HS-27A (cell line): Measurements from ENCODE around the gene UBR7.
"Not testable (repeated sequence)": the region's sequence is repeated elsewhere in the genome, so short reads cannot be mapped to it uniquely, and the experiment has no call there.

Source experiments
- DNase-seq: peaks from one replicate; pipeline ENCODE4 v3.0.0-alpha.2; 2012; ENCODE audit warnings: low read depth, missing footprints

Gene UBR7

DNA sequence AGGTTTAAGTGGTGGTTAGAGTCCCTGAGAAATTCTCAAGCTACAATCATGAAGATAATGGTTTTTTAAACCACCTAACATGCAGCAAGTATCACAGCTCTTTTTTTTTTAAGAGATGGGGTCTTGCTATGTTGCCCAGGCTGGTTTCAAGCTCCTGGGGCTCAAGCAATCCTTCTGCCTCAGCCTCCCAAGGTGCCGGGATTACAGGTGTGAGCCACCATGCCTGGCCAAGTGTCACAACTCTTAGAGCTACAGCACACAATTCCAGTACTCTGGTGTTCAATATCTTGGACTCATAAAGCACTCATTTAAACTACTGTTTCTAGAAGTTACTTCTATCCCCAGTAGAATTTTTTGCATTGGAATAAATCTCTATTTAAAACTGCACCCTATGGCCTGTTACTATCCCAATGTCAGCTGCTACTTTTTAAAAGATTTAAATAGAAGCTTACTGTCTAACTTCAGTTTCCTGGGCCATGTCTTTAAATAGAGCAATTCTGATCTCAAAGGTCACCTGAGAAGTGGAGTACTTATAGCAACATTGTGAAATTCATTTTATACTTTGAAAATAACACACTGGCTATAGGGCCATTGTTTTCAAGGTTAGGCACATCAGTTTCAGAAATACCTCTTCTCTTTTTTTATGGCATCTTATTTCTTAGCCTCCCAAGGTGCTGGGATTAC is 11.6 kb upstream of the UBR7 start:
- DNase-seq, result no peak

DNA sequence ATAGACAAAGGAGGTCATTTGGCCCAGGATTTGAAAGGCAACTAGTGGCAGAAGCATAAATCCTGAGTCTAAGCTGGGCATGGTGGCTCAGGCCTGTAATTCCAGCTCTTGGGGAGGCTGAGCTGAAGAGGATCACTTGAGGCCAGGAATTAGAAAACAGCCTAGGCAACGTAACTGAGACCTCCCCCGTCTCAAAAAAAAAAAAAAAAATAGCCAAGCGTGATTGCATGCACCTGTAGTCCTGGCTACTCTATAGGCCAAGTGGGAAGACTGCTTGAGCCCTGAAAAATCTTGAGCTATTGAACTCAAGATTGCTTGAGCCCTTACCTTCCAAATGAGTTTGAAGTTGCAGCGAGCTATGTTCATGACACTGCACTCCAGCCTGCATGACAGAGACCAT is 8.0 kb upstream of the UBR7 start:
- DNase-seq, result no peak

DNA sequence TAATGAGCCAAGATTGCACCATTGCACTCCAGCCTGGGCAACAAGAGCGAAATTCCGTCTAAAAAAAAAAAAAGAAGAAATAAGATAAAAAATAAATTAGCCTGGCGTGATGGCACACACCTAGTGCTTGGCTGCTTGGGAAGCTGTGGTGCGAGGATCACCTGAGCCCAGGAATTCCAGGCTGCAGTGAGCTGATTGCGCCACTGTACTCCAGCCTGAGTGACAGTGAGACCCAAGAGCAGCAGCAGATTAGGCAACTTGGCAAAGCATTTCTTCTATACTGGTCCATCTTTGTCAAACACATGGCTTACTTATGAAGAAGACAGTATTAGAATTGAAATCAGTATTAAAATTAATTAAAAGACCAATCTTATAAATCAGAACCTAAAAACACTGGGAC is 6.5 kb upstream of the UBR7 start:
- DNase-seq, result no peak

DNA sequence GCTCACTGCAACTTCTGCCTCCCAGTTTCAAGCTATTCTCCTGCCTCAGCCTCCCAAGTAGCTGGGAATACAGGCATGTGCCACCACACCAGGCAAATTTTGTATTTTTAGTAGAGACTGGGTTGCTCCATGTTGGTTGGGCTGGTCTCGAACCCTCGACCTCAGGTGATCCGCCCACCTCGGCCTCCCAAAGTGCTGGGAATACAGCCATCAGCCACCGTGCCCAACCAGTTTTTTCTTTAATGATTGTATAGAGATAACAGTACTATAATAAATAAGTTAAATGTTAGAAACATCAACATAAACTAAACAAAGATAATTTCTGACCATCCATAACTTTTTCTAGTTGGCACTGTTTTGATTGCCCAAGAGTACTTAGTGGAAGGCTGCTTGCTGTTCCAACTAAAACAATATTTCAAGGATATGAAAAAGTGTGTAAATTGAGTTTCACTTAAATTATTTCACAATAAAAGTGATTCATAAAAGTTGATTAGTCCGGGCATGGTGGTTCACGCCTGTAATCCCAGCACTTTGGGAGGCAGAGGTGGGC is 5.8 kb upstream of the UBR7 start:
- no peak for DNase-seq

DNA sequence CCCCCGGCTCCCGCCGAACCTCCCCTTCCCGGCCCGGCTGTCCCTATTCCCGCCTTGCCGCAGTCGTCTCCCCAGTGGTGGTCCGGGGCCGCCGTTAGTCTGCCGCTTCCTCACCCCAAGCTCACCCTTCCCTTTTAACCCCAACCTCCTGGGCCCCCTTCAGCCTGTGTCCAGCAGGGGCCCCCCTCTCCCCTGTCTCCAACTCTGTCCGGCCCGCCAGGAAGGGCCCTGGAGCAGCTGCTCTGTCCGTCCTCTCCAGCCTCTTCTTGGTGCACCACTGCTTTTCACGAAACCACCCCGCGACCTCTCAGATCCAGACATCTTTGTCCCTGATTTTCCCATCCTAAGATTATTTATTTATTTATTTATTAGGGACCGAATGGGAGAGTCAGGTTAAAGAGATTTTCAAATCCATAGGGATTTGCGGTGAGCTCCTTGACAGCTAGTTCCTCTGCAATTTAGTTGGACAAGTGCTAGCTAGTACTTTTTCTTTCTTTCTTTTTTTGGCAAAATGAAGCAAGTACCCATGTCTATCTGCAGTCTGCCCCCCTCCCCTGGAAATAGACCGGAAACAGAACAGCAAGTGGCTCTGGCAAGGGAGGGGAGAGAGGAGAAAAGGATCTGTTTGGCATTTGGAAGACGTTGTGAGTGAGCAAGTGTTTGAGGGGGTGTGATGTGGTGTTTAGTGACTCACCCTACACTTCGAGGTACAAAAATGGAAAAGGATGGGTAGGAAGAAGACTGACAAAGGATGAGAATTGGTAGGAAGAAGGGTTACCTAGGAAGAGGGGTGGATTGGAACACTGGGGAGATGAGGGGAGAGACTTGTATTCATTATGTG is 632 bp downstream of the UBR7 start:
- DNase-seq, result peak; percentile 27

DNA sequence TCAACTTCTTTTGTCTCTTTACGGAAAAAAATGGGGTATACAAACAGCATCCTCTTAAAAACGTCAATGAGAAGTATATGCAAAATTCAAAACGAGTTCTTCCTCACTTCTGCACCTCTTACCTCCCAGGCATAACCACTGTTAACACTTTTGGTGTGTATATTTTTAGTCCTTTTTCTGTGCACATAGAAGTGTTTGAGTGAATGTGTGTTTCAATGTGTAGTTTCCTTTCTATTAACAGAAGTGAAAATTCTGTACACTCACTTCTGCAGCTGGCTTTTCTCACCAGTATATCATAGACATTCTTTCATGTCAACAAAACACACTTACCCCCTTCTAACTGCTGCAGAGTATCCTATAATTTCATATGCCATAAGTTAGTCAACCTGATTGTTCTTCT is 5.4 kb downstream of the UBR7 start:
- DNase-seq, result no peak

DNA sequence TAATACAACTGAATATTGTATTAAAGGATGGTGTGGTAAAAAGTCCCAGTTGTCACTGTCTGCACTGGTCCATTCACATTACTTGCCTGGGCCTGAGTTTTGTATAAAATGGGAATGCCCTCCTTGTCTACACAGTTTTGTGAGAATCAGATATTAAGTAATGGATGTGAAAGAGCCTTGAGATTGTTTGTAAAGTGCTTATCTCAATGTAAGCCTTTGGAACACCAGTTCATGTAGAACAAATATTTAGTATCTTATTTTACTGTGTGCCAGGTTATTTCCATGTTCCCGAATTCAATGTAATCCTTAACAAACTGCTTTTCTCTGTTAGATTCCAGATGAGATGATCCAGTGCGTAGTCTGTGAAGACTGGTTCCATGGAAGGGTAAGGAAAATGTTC is 7.5 kb downstream of the UBR7 start:
- no peak for DNase-seq

DNA sequence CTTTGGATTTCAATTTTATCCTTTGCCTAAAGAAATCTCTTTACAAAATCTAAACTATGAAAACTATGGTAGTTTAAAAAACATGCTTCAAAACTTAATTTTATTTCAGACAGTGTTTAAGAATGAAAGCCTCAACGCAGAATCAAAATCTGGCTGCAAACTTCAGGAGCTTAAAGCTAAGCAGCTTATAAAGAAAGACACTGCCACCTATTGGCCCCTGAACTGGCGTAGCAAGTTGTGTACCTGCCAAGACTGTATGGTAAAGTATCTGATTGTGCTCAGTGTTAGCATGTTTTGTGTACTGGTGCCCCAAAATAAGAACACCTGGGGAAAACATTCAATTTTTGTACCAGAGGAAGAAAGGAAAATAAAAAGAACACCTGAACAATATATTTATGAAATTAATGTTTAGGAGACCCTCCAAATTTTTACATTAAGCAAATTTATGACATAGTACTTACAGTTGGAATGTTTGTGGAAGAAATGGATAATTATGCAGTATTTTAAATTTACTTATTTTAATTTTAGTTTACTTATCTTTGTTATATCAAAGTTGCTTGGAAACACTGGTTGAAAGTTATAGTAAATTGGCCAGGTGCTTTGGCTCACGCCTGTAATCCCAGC is 12.2 kb downstream of the UBR7 start:
- DNase-seq, result no peak

DNA sequence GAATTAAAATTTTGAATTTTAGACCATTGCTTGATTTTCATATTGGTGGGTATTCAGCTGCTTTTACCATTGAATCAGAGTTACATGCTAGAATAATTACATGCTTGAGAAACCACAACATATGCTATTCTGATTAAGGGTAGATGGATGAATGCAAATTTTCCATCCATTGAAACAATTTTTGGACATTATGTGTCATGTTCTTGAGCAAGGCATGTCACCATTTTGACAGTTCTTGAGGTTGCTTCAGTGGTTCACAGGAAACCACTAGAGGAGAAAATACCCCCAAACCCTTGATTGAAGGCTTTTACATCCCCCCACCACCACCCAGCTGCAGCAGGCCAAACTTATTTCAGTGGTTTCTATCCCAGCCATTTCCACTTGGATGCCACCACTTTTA is 13.5 kb downstream of the UBR7 start:
- no peak for DNase-seq

DNA sequence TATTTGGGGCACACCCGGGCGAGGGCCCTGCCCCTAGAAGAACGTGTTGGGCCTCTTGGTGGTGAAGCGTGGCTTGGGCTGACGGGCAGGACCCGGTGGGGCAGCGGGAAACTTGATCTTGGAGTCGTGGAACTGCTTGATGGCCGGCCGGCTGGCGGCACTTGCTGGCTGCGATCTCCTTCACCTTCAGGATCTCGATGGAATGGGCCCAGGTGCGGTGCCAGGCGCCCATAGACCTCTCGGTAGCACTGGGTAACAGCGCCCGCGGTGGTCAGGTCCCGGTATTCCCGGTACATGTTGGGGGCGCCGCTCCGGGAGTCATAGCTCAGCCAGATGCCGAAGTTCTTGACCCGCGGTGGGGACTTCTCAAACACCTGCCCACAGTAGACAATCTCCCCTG is 16.5 kb downstream of the UBR7 start:
- DNase-seq, result no peak

DNA sequence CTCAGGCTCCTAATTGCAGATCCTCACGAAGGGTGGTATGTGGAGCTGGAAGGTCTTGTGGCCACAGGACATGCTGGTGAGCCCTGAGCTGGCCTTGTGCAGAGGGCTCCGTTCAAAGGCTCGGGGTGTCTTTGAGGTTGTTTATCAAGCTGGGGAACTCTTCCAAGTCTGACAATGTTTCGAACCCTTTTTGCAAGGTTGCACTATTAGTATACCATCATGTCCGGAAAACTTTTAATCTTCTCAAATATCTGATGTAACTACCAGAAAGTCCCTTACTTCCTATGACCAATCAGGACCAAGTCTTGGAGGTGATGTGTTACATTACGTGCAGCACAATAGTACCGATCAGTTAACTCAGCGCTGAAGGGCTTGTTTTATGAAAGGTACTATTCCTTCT is 21.5 kb downstream of the UBR7 start:
- no peak for DNase-seq

DNA sequence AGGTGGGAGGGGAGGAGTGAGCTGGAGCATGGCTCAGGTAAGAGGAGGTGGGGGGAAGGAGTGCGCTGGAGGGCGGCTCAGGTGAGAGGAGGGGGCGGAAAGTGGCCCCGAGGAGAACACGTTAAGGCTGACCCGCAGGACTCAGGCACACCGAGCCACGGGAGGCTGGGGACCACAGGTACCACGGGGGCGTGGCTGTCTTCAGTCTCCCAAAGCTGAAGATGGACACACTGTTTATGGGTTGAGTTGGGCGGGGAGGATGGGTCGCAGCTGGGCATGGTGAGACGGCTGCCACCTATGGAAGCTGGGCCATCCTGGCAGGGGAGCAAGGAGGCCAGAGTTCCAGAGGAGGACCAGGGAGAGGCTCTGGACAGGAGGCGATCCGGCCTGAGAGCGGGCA is 23.5 kb downstream of the UBR7 start:
- no peak for DNase-seq

DNA sequence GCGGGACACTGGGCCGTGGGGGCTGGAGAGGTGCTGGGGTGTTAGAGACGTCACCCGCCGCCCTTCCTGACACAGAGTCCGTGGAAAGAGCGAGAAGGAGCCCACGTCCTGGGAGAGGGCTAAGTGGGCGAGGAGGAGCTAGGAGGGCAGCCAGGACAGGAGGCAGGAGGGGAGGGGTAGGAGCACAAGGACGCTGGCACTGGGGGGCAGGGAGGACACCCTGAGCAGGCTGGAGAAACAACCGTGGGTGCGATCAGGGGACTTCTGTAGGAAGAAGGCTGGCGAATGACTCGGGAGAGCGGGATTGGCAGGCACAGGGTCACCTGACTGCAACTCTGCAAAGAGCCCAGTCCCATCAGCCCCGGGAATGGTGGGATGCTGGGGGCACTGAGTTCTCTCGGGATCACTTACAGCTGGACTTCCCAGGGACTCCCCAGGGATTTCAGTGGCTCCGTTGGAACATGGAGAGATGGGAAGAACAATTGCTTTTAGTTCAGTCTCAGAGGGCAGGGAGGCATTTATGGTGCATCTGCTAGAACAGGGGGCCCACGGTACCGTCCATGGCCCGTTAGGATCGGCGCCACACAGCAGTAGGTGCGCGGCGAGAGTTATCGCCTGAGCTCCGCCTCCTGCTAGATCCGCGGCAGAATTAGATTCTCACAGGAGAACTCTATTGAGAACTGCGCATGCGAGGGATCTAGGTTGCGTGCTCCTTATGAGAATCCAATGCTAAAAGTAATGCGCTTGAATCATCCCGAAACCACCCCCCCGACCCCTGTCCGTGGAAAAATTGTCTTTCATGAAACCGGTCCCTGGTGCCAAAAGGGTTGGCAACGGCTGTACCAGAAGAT is 24.3 kb downstream of the UBR7 start:
- no peak for DNase-seq

DNA sequence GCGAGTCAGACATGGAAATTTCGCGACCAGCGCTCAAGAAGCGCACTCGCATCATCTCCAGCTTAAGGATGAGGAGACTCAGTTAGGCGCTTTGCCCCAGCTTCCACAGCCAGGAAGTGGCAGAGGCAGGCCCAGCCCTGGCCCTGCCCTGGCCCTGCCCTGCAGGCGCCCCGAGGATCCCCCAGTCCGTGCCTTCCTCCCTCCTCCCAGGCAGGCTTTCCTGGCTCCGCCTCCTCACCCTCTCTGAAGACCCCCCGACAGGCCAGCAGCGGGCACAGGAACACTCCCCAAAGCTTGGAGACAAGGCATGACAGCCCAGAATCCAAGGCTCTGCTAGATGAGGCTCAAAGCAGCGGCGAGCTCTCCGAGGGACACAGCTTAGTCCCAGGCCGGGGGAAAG is 25.1 kb downstream of the UBR7 start:
- no peak for DNase-seq

DNA sequence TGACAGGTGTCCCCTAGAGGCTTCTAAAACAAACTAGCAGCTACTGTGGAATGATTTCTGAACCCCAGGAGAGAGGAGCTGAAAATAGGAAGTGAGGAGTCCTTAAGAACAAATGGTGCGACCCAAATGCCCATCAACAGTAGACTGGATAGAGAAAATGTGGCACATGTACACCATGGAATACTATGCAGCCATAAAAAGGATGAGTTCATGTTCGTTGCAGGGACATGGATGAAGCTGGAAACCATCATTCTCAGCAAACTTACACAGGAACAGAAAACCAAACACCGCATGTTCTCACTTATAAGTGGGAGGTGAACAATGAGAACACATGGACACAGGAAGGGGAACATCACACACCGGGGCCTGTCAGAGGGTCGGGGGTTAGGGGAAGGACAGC is 26.0 kb downstream of the UBR7 start:
- not testable (repeated sequence) for DNase-seq

DNA sequence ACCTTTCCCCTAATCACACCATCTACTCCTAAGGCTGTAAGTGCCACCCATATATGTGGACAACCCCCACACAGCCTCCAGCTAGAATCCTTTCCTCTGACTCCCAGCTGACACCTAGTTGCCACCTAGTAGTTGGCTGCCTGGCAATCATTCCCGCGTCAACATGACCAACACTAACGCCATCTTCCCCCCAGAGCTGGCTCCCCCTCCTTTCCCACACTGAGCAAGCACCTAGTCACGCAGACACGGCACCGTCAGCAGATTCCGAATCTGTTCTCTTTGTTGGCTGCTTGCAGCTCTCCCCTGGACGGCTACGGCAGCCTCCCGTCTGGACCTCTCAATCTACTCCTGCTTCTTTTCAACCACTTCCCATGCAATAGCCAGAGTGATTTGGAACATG is 27.7 kb downstream of the UBR7 start:
- DNase-seq, result no peak

DNA sequence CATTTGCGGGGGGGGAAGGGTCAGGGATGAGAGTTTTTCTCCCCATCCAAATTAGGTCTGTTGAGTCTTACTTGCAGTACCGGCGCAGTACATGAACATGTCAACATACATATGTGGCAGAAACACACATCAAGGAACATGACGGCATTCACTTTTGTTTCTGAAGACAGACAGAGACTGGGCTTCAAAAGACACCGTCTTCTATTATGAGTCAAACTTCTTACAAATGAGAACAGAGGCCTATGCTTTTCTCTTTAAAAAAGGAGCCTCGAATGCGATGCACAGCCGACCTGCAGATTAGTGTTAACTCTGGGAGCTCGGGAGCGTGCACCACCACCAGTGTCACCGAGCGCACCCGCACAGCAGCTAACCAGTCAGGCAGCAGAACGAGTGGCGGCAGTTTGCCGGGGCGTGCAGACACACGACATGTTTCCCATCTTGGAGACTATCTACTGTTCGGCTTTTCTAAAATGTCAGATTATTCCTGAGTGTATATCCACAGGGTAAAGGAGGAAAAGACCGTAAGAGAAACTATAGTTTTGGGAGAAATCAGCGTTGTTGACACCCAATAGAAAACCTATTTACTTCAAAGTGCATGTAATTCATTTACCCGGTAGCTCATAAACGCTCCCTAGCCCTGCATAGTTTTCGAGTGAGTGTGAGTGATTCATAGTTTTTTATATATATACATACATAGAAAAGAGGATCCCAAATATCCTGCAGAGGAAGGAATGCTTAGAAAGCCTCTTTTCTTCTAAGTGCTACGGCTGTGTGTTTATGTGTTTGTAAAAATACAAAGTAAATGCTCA is 33.0 kb downstream of the UBR7 start:
- peak; percentile 36 for DNase-seq

DNA sequence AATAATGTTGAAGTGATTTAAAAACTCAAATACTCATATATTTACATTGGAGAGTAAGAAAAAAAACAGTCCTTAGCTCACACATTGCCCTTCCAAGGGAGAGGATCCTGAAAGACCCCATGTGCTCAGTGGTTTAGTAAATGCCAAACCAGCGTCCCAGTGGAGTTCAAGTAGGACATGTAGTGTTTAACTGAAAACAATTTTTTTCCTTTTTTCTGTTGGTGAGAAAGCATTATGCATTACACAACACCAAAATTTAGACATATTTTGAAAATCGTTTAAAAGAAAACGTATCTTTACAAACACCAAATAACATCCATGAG is 33.6 kb downstream of the UBR7 start:
- no peak for DNase-seq

DNA sequence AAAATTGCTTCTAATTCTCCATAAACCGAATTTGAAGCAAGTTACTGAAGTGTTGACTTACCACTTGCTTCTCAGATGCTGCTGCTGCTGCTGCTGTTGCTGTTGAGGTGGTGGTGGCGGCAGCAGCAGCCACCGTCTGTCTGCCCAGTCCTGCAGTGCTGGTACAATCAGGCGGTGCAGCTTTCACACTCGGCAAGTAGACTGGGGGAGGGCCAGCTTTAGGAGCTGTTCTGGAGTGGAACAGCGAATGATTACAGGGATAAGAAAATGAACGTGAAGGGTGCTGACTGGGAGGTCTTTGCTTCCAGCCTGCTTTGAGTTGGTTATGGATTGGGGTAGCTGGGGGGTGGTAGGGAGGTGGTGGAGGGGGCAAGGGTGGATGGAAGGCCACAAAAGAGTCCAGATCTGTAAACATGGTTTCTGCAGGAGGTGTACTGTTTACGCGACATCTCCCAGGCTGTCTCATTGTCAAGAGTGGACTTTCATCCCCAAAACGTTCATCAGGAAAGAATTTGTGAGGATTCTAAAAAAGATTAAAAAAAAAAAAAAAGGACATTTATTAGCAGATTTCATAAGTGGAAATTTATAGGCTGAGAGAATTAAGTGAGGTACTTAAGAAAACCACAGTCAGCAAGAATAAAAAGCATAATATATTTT is 38.8 kb downstream of the UBR7 start:
- DNase-seq, result no peak

DNA sequence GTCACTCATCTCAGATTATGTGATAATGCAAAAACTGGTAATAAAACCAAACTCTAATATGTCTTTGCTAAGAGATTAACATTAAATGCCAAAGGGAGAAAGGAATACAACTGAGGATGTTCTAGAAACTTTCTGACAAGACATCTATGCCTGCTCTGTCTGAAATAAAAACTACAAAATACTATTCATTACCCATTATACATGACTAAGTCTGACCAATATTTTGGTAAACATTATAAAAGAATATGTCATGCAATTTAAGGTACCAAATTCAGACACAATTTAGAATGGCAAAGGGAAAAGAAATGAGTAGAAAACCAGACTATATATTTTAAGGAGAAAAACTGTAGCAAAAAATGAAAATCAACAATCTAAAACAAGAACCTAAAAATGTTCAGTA is 39.5 kb downstream of the UBR7 start:
- DNase-seq, result no peak
